ENCODE data around the gene DCN.

- TF ChIP-seq POLR2A (IDR thresholded peaks at IDR 0.05; ENCODE audit: low read depth, low read length) (no peak), POLR2AphosphoS5 (IDR thresholded peaks at IDR 0.05; ENCODE audit: low read depth, low read length) (no peak), TAF1 (IDR thresholded peaks at IDR 0.05; ENCODE audit: borderline replicate concordance, low read depth, low read length) (no peak)
These were observed 87.7 kb downstream of the DCN start for GRCh38 chr12:91094957-91095356.

All from GM12892 (cell line).